Measurements from ENCODE around the gene BICDL2.
A peak's percentile ranks its signal among the peaks of the same experiment; 100 is the strongest.

Gene BICDL2

DNA sequence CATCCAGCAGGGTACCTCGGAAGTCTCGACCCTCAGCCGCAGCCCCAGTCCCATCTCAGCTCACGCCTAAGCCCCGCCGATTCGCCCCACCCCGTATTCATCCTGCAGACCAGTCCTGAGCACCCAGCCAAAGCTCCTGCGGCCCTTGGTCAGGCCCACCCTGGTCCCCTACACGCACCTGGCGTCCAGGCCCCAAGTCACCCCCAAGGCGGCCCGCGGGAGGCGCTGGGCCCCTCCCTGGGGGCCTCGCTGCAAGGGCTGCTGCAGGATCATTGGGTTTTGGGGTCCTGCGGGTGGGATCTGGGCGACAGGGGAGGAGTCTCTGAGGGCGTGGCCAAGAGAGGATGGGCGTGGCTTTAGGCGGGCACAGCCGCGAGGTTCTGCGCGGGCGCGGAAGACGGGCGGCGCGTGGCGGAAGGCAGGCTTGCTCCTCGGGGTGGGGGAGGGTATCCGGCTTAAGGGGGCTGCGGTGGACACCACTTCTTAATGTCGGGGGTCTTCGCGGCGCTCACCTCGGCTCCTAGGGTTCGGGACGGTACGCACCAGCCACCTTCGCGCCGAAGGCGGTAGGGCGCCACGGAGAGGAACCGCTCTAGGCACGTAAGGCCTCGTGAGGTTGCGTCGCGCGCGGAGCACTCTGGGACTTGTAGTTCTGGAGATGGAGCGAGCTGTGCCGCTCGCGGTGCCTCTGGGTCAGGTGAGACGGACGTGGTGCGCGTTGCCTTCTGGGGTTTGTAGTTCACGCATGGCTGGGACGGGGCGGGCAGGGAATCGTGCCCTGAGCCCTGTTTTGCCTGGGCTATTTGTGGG, 12.9 kb downstream of the BICDL2 start, which contains the start of the genes HCFC1R1 and THOC6:
Gene HCFC1R1, minus strand, starts transcription at position 274 of the 810 bp plus-strand sequence. Its CDS starts 1 bp downstream, at position 273.
Gene THOC6, plus strand, starts transcription at position 367 of the 810 bp plus-strand sequence. Its CDS starts 292 bp downstream, at position 659.
- peak; percentile 95 to 96 for DNase-seq

- no peak for DNase-seq
Measured at GRCh38 chr16:3023415-3023668, 13.4 kb downstream of the BICDL2 start.

DNA sequence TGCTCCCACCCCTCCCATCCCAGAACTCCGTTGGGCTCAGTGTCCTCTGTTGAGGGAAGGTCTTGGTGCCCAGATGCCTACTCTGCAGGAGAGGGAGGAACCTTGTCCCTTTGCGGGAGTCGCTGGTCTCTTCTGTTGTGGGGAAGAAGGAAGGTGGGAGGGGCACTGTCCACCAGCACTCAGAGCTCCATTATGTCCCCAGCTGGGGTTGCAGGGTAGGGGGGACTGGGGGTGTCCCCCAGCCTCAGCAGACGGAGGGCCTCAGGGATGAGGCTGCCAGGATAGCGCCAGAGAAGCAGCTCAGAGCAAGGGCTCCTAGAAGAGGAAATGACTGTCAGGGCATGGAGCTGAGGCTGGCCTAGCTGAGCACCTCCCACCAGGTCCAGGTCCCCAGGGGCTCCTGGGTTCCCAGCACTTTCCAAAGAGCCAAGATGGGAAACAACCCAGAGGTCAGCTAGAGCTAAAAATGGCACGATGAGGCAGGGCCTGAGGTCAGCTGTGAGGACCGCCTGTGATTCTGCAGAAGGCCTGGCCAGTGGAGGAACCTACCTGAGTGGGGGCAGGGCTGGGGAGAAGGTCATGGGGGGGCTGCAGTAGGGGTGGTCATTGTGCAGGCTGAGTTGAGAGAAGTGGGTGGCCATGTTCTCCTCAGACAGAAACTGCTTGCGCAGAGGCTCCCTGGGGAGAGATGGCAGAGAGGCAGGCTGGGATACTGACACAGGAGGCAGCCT, 13.9 kb downstream of the BICDL2 start:
- no peak for DNase-seq

DNA sequence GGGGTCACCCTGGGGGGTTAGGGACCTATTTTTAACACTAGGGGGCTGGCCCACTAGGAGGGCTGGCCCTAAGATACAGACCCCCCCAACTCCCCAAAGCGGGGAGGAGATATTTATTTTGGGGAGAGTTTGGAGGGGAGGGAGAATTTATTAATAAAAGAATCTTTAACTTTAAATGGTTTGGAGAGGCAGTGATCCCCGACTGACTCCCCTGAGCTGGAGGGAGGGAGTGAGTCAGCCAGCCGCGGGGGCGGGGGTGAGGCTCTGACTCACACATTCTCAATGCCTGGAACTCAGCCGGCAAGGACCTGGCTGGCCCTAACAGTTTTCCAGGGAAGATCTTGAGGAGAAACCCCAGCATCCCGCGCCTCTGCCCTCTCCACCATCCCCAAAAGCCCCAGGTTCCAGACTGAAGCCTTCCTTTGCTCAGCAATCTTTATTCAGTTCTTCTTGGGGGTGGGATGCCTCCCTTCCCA, 14.5 kb downstream of the BICDL2 start:
- peak; percentile 94 for DNase-seq

- DNase-seq = peak; percentile 89 to 91
Measured at GRCh38 chr16:3021449-3022207, 15.1 kb downstream of the BICDL2 start.

DNA sequence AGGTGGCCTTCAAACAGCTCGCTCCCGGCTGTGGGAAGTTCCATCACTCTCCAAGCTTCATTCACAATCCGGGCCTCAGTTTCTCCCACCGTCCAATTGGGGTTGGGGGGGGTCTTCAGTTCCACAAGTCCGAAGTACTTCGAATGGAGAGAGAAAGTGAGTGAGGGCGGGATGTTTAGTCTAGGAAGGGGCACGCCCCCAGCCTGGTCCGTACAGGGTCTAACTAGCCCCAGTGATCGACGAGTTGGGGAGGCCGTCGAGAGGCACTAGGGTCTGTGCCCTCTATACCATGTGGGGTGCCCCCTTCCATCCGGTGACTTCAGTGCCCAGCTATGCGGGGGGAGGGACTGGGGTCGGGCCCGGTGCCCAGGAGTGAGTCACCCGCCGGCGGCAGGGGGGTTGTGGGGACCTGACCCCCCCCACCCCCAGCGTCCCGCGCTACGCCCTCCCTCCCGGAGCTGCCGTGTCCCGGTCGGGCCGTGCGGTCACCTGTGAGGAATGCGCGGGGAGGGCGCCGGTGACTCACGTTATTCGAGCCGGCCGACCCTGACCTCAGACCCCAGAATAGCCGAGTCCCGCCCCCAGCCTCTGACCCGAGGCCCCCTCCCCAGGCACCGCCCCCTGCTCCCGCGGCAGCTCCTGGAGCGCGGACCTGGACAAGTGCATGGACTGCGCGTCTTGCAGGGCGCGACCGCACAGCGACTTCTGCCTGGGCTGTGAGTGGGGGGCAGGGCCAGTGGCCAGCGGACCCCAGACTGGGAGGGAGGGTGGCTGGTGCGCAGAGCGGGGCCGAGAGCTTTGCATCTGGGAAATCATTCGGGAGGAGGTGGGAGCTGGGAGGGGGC, 15.9 kb downstream of the BICDL2 start:
- peak; percentile 63 to 69 for DNase-seq

- peak in 1 of 2 experiments; percentile 34 for DNase-seq
Measured at GRCh38 chr16:3020247-3020603, 16.5 kb downstream of the BICDL2 start, which contains the start of gene TNFRSF12A. TSS of gene TNFRSF12A (plus strand) at chr16:3020368. CDS start at chr16:3020398, 30 bp downstream.

DNA sequence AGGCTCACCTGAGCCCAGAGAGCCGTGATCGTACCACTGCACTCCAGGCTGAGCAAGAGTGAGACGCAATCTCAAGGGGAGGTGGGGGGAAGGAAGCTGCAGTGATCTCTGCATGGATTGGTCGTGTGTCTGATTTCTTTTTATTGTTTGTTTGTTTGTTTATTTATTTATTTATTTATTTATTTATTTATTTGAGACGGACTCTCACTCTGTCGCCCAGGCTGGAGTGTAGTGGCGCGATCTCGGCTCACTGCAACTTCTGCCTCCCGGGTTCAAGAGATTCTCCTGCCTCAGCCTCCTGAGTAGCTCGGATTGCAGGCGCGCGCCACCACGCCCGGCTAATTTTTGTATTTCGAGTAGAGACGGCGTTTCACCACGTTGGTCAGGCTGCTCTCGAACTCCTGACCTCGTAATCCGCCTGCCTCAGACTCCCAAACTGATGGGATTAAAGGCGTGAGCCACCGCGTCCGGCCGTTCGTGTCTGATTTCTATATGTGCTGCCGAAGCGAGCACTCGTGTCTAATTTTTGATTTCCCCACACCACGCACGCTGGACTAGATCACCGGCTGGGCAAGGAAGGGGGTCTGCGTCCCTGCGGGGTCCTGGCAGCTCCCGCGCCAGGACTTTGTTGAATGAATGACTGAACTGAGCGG, 17.0 kb downstream of the BICDL2 start:
- no peak for DNase-seq

- no peak for DNase-seq
Measured at GRCh38 chr16:3017794-3018506, 18.8 kb downstream of the BICDL2 start, which contains the start of gene CLDN6. TSS of gene CLDN6 (minus strand) at chr16:3018183. CDS start at chr16:3016021, 2,162 bp downstream.

- DNase-seq = no peak
Measured at GRCh38 chr16:3017344-3017743, 19.4 kb downstream of the BICDL2 start.

DNA sequence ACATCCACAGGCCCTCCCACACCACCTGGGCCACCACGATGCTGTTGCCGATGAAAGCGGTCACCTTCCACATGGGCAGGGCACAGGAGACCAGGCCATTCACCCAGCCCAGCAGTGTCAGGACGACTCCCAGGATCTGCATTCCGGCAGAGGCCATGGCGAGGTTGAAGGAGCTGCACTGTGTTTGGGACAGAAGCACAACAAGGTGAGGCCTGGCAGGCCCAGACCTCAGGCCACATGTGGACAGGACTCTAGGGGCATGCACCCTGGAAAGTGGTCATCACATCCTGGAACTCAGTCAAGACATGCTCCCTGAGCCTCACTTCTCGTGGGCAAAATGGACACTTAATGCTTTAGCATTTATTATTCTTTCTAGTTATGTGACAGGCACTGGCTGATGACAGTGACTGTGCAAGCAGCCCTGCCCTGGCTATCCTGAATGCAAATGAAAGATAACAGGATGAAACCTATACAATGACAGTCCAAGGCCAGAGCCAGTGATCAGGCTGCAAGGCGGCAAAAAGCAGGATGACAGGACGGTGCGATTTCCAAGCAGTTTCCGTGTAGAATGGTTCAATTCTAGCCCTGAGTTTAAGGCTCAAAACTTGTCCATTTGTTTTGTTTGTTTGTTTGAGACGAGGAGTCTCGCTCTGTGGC, 20.8 kb downstream of the BICDL2 start:
- DNase-seq = no peak

GRCh38 chr16:3014971-3015370, 21.8 kb downstream of the BICDL2 start:
- DNase-seq = no peak

GRCh38 chr16:3013998-3014690, 22.6 kb downstream of the BICDL2 start:
- no peak for DNase-seq

- DNase-seq = no peak
Measured at GRCh38 chr16:3013491-3013951, 23.2 kb downstream of the BICDL2 start.

DNA sequence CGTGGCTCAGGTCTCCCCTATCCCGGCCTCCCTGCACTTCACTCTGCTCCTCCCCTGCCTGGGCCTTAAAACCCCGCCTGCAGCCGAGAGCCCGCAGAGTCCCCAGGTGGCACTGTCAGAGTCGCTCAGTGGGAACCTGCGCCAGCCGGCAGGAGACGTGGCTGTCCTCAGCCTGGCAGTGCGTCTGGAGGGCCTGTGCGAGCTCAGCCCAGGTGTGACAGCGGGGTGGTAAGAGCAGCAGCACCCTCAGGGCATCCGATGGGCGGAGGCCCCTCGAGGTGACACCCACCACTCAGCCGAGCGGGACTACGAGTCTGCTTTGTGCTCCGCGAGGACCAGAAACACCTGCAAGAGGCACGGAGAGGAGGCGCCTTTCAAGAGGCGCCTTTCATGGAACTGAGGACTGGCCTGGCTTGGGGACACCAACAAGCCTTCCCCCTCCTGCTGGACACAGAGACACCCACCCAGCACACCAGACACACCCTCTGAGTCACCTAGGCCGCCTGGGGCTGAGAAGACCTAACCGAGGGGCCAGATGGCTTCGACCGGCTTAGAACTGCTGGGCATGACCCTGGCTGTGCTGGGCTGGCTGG, 23.8 kb downstream of the BICDL2 start, which contains the start of gene CLDN9:
Gene CLDN9, plus strand, starts transcription at position 96 of the 593 bp plus-strand sequence. Its CDS starts 440 bp downstream, at position 536.
- no peak for DNase-seq

- no peak for DNase-seq
Measured at GRCh38 chr16:3012246-3012645, 24.5 kb downstream of the BICDL2 start.

- DNase-seq = no peak
Measured at GRCh38 chr16:3010510-3010909, 26.2 kb downstream of the BICDL2 start.

DNA sequence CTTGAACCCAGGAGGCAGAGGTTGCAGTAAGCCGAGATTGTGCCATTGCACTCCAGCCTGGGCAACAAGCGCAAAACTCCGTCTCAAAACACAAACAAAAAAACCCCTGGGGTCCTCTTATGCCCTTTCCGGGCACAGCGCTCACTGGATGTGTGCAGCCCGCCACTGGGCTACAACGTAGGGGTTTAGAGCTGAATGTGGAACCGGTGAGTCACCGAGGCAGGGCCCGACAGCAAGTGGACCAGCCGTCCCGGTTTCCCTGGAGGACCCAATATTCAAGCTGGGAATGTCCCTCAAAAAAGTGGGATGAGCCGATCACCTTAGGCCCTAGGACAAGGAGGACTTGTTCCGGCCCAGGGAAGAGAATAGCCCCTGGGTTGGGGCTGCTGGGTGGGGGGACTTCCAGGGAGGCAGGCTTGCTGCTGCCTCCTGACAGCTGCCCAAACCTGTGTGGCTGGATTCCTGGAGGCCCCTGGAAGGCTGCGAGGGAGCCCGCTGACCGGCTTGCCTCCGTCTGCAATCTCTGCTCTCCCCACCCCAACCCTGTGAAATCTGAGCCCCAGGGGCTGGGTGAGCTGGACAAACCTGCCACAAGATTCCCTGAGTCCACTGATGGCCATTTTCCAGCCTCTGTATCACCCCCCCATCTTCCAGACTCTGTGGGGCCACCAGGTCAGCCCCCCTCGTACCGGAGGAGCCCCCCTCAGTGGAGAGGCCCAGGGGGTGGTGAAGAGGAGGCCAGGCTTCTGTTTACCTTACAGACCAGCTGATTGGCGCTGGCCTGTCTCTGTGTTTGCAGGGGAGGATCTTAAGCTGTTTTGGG, 27.0 kb downstream of the BICDL2 start:
- no peak for DNase-seq

Measured in activated CD4-positive, alpha-beta T cell treated with anti-CD3 and anti-CD28 coated beads, Interleukin-2, amount 50 U/mL, for 4 hours (primary cell).